Trophoblast cell (in vitro differentiated cells and primary cell): ENCODE data around the gene MAGEA12.
"Not testable (repeated sequence)": the region's sequence is repeated elsewhere in the genome, so short reads cannot be mapped to it uniquely, and the experiment has no call there.

Experiments
- DNase-seq, 2 donors: peaks; one replicate each; pipeline ENCODE4 v3.0.0-alpha.2; 2016
- H2AFZ ChIP-seq: 2 replicates; pipeline ENCODE4 v1.6.1; 2013; ENCODE audit warnings: low read length, moderate library complexity, mild to moderate bottlenecking; ENCODE audit not compliant: insufficient read depth, poor library complexity
- H2AK5ac ChIP-seq: 2 replicates; pipeline ENCODE4 v1.6.1; 2013; ENCODE audit warnings: mild to moderate bottlenecking, low read length
- H2BK120ac ChIP-seq: 2 replicates; pipeline ENCODE4 v1.6.1; 2013; ENCODE audit warnings: low read length, mild to moderate bottlenecking, moderate library complexity; ENCODE audit not compliant: insufficient read depth, poor library complexity
- H2BK12ac ChIP-seq: 2 replicates; pipeline ENCODE4 v1.6.1; 2013; ENCODE audit warnings: mild to moderate bottlenecking, low read length, moderate library complexity
- H2BK5ac ChIP-seq: 2 replicates; pipeline ENCODE4 v1.6.1; 2013; ENCODE audit warnings: low read length, low read depth, moderate library complexity, mild to moderate bottlenecking; ENCODE audit not compliant: poor library complexity
- H3K14ac ChIP-seq: 2 replicates; pipeline ENCODE4 v1.6.1; 2013; ENCODE audit warnings: mild to moderate bottlenecking, low read length
- H3K18ac ChIP-seq: 2 replicates; pipeline ENCODE4 v1.6.1; 2013; ENCODE audit warnings: mild to moderate bottlenecking, low read length
- H3K23ac ChIP-seq: 2 replicates; pipeline ENCODE4 v1.6.1; 2013; ENCODE audit warnings: low read length
- H3K27ac ChIP-seq: 2 replicates; pipeline ENCODE4 v1.5.1; 2013; ENCODE audit warnings: low read depth, mild to moderate bottlenecking, inconsistent platforms, low read length, moderate library complexity
- H3K27me3 ChIP-seq: 2 replicates; pipeline ENCODE4 v1.6.1; 2013; ENCODE audit warnings: inconsistent platforms, mild to moderate bottlenecking, low read length, moderate library complexity; ENCODE audit not compliant: insufficient read depth
- H3K36me3 ChIP-seq, 2 experiments: 1 replicate in 1 of 2; 2 replicates in 1 of 2; pipeline ENCODE4 v1.6.1; 2013; ENCODE audit warnings: low read length in 2 of 2, mild to moderate bottlenecking in 2 of 2, moderate library complexity in 1 of 2; ENCODE audit not compliant: insufficient read depth in 2 of 2, control insufficient read depth in 1 of 2
- H3K4ac ChIP-seq: 2 replicates; pipeline ENCODE4 v1.6.1; 2013; ENCODE audit warnings: low read depth, mild to moderate bottlenecking, low read length, moderate library complexity
- H3K4me1 ChIP-seq, 2 experiments: 1 replicate in 1 of 2; 2 replicates in 1 of 2; pipeline ENCODE4 v1.6.1; 2013; ENCODE audit warnings: low read length in 2 of 2, mild to moderate bottlenecking in 2 of 2, moderate library complexity in 1 of 2; ENCODE audit not compliant: insufficient read depth in 2 of 2, control insufficient read depth in 1 of 2
- H3K4me2 ChIP-seq: 2 replicates; pipeline ENCODE4 v1.6.1; 2013; ENCODE audit warnings: inconsistent platforms, mild to moderate bottlenecking, low read length, moderate library complexity
- H3K4me3 ChIP-seq: 2 replicates; pipeline ENCODE4 v1.5.1; 2013; ENCODE audit warnings: mild to moderate bottlenecking, low read depth, low read length, inconsistent platforms
- H3K79me1 ChIP-seq: one replicate; pipeline ENCODE4 v1.6.1; 2013; ENCODE audit warnings: low read length
- H3K79me2 ChIP-seq: 2 replicates; pipeline ENCODE4 v1.6.1; 2013; ENCODE audit warnings: low read length, mild to moderate bottlenecking; ENCODE audit not compliant: control insufficient read depth, insufficient read depth, poor library complexity
- H3K9ac ChIP-seq: 2 replicates; pipeline ENCODE4 v1.6.1; 2013; ENCODE audit warnings: mild to moderate bottlenecking, low read length
- H3K9me3 ChIP-seq: 2 replicates; pipeline ENCODE4 v1.6.1; 2013; ENCODE audit warnings: low read depth, mild to moderate bottlenecking, control low read depth, inconsistent platforms, low read length; ENCODE audit not compliant: insufficient read depth
- H4K12ac ChIP-seq: 2 replicates; pipeline ENCODE4 v1.6.1; 2013; ENCODE audit warnings: low read depth, mild to moderate bottlenecking, low read length, moderate library complexity
- H4K8ac ChIP-seq: 2 replicates; pipeline ENCODE4 v1.6.1; 2013; ENCODE audit warnings: low read depth, mild to moderate bottlenecking, low read length, moderate library complexity
- H4K91ac ChIP-seq: one replicate; pipeline ENCODE4 v1.6.1; 2013; ENCODE audit warnings: low read depth, mild to moderate bottlenecking, low read length, moderate library complexity
- WGBS: extraction: QIAGEN DNeasy Blood & Tissue Kit; methylation state at CpG from one replicate; pipeline ENCODE4 v1.1.7; 2013; ENCODE audit warnings: missing lambda C conversion rate; ENCODE audit not compliant: insufficient read length, insufficient coverage; ENCODE audit errors: extremely low coverage; 5-methylcytosine and 5-hydroxymethylcytosine counted together

The MAGEA12 gene

GRCh38 chrX:152734143-152734858 lies 744 bp downstream of the MAGEA12 start:
- not testable (repeated sequence) for H3K79me1 ChIP-seq, H2AFZ ChIP-seq, H3K4me1 ChIP-seq, H3K14ac ChIP-seq, H4K8ac ChIP-seq, H3K27ac ChIP-seq, H2BK12ac ChIP-seq, H2BK120ac ChIP-seq, DNase-seq, H3K9ac ChIP-seq, H3K36me3 ChIP-seq, H4K12ac ChIP-seq, H3K9me3 ChIP-seq, H3K18ac ChIP-seq, H3K4me2 ChIP-seq, H3K23ac ChIP-seq, H3K4me3 ChIP-seq, H3K79me2 ChIP-seq, H4K91ac ChIP-seq, H2AK5ac ChIP-seq, H3K4ac ChIP-seq, H3K27me3 ChIP-seq, H2BK5ac ChIP-seq
- 100% methylated on average over 1 of the region's 22 CpGs for WGBS

- Histone ChIP-seq H3K36me3 (no peaks in the 10 kb centered on the region), H3K23ac (no peak overlapping the region), H3K4me1 (no peaks in the 10 kb centered on the region), H4K8ac (no peak overlapping the region), H2BK120ac (no peak overlapping the region), H3K4me2 (no peak overlapping the region), H3K9ac (no peak overlapping the region), H3K27ac (no peak overlapping the region), H3K4ac (no peak overlapping the region), H2AFZ (no peak overlapping the region), H2BK12ac (no peak overlapping the region), H3K18ac (no peak overlapping the region), H4K12ac (no peak overlapping the region), H3K4me3 (no peak overlapping the region), H4K91ac (no peak overlapping the region), H2AK5ac (no peak overlapping the region), H2BK5ac (no peak overlapping the region), H3K79me1 (no peaks in the 10 kb centered on the region), H3K9me3 (no peaks in the 10 kb centered on the region), H3K14ac (no peak overlapping the region), H3K79me2 (no peaks in the 10 kb centered on the region), H3K27me3 (no peaks in the 10 kb centered on the region)
- no CpG with 5 or more reads among the region's 2 CpGs for WGBS
- DNase-seq, result no peak
Measured at GRCh38 chrX:152735101-152735500, 1.5 kb downstream of the MAGEA12 start.

- Histone ChIP-seq H4K12ac (no peak overlapping the region), H3K27ac (no peak overlapping the region), H4K8ac (no peak overlapping the region), H3K14ac (no peak overlapping the region), H3K4me2 (no peak overlapping the region), H3K79me1 (no peaks in the 10 kb centered on the region), H3K23ac (no peak overlapping the region), H3K18ac (no peak overlapping the region), H2AK5ac (no peak overlapping the region), H3K4me3 (no peak overlapping the region), H3K36me3 (no peaks in the 10 kb centered on the region), H3K4me1 (no peaks in the 10 kb centered on the region), H2BK12ac (no peak overlapping the region), H2AFZ (no peak overlapping the region), H2BK120ac (no peak overlapping the region), H3K9ac (no peak overlapping the region), H3K27me3 (no peaks in the 10 kb centered on the region), H2BK5ac (no peak overlapping the region), H3K79me2 (no peaks in the 10 kb centered on the region), H4K91ac (no peak overlapping the region), H3K9me3 (no peaks in the 10 kb centered on the region), H3K4ac (no peak overlapping the region)
- WGBS, result no CpG with 5 or more reads among the region's 12 CpGs
- no peak for DNase-seq
Measured at GRCh38 chrX:152735860-152736511, 2.4 kb downstream of the MAGEA12 start.

GRCh38 chrX:152736528-152736927 lies 3.0 kb downstream of the MAGEA12 start:
- H2AK5ac ChIP-seq, H2AFZ ChIP-seq, H3K79me2 ChIP-seq, H3K14ac ChIP-seq, H3K18ac ChIP-seq, DNase-seq, H2BK12ac ChIP-seq, H3K9me3 ChIP-seq, H2BK120ac ChIP-seq, H3K4me1 ChIP-seq, H3K4ac ChIP-seq, H4K91ac ChIP-seq, H3K4me2 ChIP-seq, H3K23ac ChIP-seq, H3K9ac ChIP-seq, H3K4me3 ChIP-seq, H4K8ac ChIP-seq, H3K79me1 ChIP-seq, H4K12ac ChIP-seq, H2BK5ac ChIP-seq, H3K27me3 ChIP-seq, H3K36me3 ChIP-seq, H3K27ac ChIP-seq: not testable (repeated sequence)
- no CpG with 5 or more reads among the region's 12 CpGs for WGBS
